H9 (cell line): ENCODE data around the gene KCTD21. TPM values are rescaled to one million over a fixed set of nuclear protein-coding genes. Genes with fewer than 3 reads are reported as not detected.

Source experiments
- DNase-seq: peaks from one replicate; pipeline ENCODE4 v3.0.0-alpha.2; 2017
- H2AFZ ChIP-seq: one replicate; pipeline ENCODE4 v1.6.1; 2013; ENCODE audit warnings: mild to moderate bottlenecking, low read length, control low read depth, moderate library complexity
- H2AK5ac ChIP-seq: 2 replicates; pipeline ENCODE4 v1.6.1; 2013; ENCODE audit warnings: low read length, control low read depth, mixed read lengths; ENCODE audit not compliant: insufficient read length
- H2BK120ac ChIP-seq: one replicate; pipeline ENCODE4 v1.6.1; 2013; ENCODE audit warnings: low read depth, mild to moderate bottlenecking, low read length, control low read depth, inconsistent platforms; ENCODE audit not compliant: poor library complexity, severe bottlenecking
- H2BK12ac ChIP-seq: 2 replicates; pipeline ENCODE4 v1.6.1; 2013; ENCODE audit warnings: low read length, control low read depth, mixed read lengths, low read depth; ENCODE audit not compliant: insufficient read length
- H2BK15ac ChIP-seq: 2 replicates; pipeline ENCODE4 v1.6.1; 2013; ENCODE audit warnings: low read depth, low read length, control low read depth
- H2BK20ac ChIP-seq: one replicate; pipeline ENCODE4 v1.6.1; 2013; ENCODE audit warnings: low read depth, mild to moderate bottlenecking, low read length, control low read depth, inconsistent platforms; ENCODE audit not compliant: poor library complexity, severe bottlenecking
- H2BK5ac ChIP-seq: 2 replicates; pipeline ENCODE4 v1.6.1; 2013; ENCODE audit warnings: low read length, control low read depth, mixed read lengths; ENCODE audit not compliant: insufficient read length
- H3K14ac ChIP-seq: 2 replicates; pipeline ENCODE4 v1.6.1; 2013; ENCODE audit warnings: low read length, control low read depth; ENCODE audit not compliant: insufficient read depth
- H3K18ac ChIP-seq: 2 replicates; pipeline ENCODE4 v1.6.1; 2013; ENCODE audit warnings: low read depth, mild to moderate bottlenecking, mixed read lengths, low read length, control low read depth; ENCODE audit not compliant: insufficient read length
- H3K23ac ChIP-seq: 2 replicates; pipeline ENCODE4 v1.6.1; 2013; ENCODE audit warnings: low read length, control low read depth, mixed read lengths, low read depth; ENCODE audit not compliant: insufficient read length
- H3K23me2 ChIP-seq: 2 replicates; pipeline ENCODE4 v1.6.1; 2013; ENCODE audit warnings: low read depth, mild to moderate bottlenecking, mixed read lengths, low read length, control low read depth; ENCODE audit not compliant: insufficient read length, poor library complexity, severe bottlenecking
- H3K27ac ChIP-seq: 2 replicates; pipeline ENCODE4 v1.5.1; 2013; ENCODE audit warnings: low read length, control low read depth, mixed read lengths, low read depth; ENCODE audit not compliant: insufficient read length
- H3K27me3 ChIP-seq: 2 replicates; pipeline ENCODE4 v1.6.1; 2013; ENCODE audit warnings: low read length, control low read depth, inconsistent platforms; ENCODE audit not compliant: insufficient read depth
- H3K4ac ChIP-seq: 2 replicates; pipeline ENCODE4 v1.6.1; 2013; ENCODE audit warnings: low read depth, mild to moderate bottlenecking, control low read depth, inconsistent platforms, low read length, moderate library complexity
- H3K4me1 ChIP-seq: 2 replicates; pipeline ENCODE4 v1.6.1; 2013; ENCODE audit warnings: low read length, control low read depth, inconsistent platforms; ENCODE audit not compliant: insufficient read depth
- H3K4me2 ChIP-seq: 2 replicates; pipeline ENCODE4 v1.6.1; 2013; ENCODE audit warnings: low read length, control low read depth, mixed read lengths; ENCODE audit not compliant: insufficient read length, insufficient read depth
- H3K56ac ChIP-seq: 2 replicates; pipeline ENCODE4 v1.6.1; 2013; ENCODE audit warnings: low read depth, mild to moderate bottlenecking, mixed read lengths, low read length, control low read depth; ENCODE audit not compliant: insufficient read length
- H3K79me1 ChIP-seq: 2 replicates; pipeline ENCODE4 v1.6.1; 2013; ENCODE audit warnings: low read depth, mild to moderate bottlenecking, moderate library complexity, low read length, control low read depth, inconsistent platforms; ENCODE audit not compliant: insufficient read depth, poor library complexity, severe bottlenecking
- H3K79me2 ChIP-seq: 2 replicates; pipeline ENCODE4 v1.6.1; 2013; ENCODE audit warnings: low read length, control low read depth, inconsistent platforms; ENCODE audit not compliant: insufficient read depth
- H3K9ac ChIP-seq: 2 replicates; pipeline ENCODE4 v1.6.1; 2013; ENCODE audit warnings: low read length, control low read depth, mixed read lengths; ENCODE audit not compliant: insufficient read length; ENCODE audit errors: extremely low read depth
- H3K9me3 ChIP-seq: one replicate; pipeline ENCODE4 v1.6.1; 2013; ENCODE audit warnings: low read depth, low read length, inconsistent platforms; ENCODE audit not compliant: control insufficient read depth
- H3T11ph ChIP-seq: one replicate; pipeline ENCODE4 v1.6.1; 2013; ENCODE audit warnings: mild to moderate bottlenecking, low read length, control low read depth, inconsistent platforms
- H4K20me1 ChIP-seq: one replicate; pipeline ENCODE4 v1.6.1; 2013; ENCODE audit not compliant: control insufficient read depth, insufficient read length, insufficient read depth
- H4K5ac ChIP-seq: 2 replicates; pipeline ENCODE4 v1.6.1; 2013; ENCODE audit warnings: low read depth, mild to moderate bottlenecking, mixed read lengths, low read length, control low read depth; ENCODE audit not compliant: insufficient read length
- H4K8ac ChIP-seq: replicated peaks from 2 replicates; pipeline ENCODE4 v1.6.1; 2013; ENCODE audit warnings: low read length, control low read depth, mixed read lengths, low read depth; ENCODE audit not compliant: insufficient read length
- H4K91ac ChIP-seq: 2 replicates; pipeline ENCODE4 v1.6.1; 2013; ENCODE audit warnings: low read depth, mild to moderate bottlenecking, moderate library complexity, mixed read lengths, low read length, control low read depth; ENCODE audit not compliant: insufficient read length
- H3K27ac Mint-ChIP-seq, 3 experiments: 2 replicates in 2 of 3; 3 replicates in 1 of 3; pipeline ENCODE4 v1.8.0; 2020 to 2021; ENCODE audit warnings: mixed read lengths in 3 of 3, mild to moderate bottlenecking in 1 of 3, moderate library complexity in 1 of 3
- H3K27me3 Mint-ChIP-seq: 2 replicates; pipeline ENCODE4 v1.8.0; 2021; ENCODE audit warnings: low read depth, mild to moderate bottlenecking, moderate library complexity, mixed read lengths
- H3K36me3 Mint-ChIP-seq, 3 experiments: 2 replicates in 2 of 3; 3 replicates in 1 of 3; pipeline ENCODE4 v1.8.0; 2020 to 2021; ENCODE audit warnings: low read depth in 3 of 3, mixed read lengths in 3 of 3; ENCODE audit not compliant: insufficient read depth in 1 of 3
- H3K4me1 Mint-ChIP-seq, 2 experiments: 2 replicates each; pipeline ENCODE4 v1.8.0; 2020; ENCODE audit warnings: mixed read lengths in 2 of 2
- H3K4me3 Mint-ChIP-seq, 2 experiments: 2 replicates in 1 of 2; 3 replicates in 1 of 2; pipeline ENCODE4 v1.8.0; 2020 to 2021; ENCODE audit warnings: mild to moderate bottlenecking in 2 of 2, mixed read lengths in 2 of 2, moderate library complexity in 1 of 2
- H3K9me3 Mint-ChIP-seq, 2 experiments: 2 replicates in 1 of 2; 3 replicates in 1 of 2; pipeline ENCODE4 v1.8.0; 2020; ENCODE audit warnings: mild to moderate bottlenecking in 2 of 2, mixed read lengths in 2 of 2, moderate library complexity in 1 of 2
- WGBS: extraction: QIAGEN DNeasy Blood & Tissue Kit; methylation state at CpG from one replicate; pipeline ENCODE4 v1.1.7; 2013; ENCODE audit warnings: missing lambda C conversion rate, low lambda C conversion rate, mixed read lengths; ENCODE audit not compliant: insufficient read length; ENCODE audit errors: extremely low coverage; 5-methylcytosine and 5-hydroxymethylcytosine counted together
- total RNA-seq: library from RNA; stranded (reverse); gene quantifications from 2 replicates; pipeline ENCODE4 v1.2.1, GENCODE V29; 2021
- TF ChIP-seq, protein P1 (sequence below): fragments of 200-600 bp; sonication (generic); conservative IDR thresholded peaks from 3 replicates; pipeline ENCODE4 v1.8.0; 2021; ENCODE audit warnings: antibody characterized with exemption, mild to moderate bottlenecking

KCTD21 gene
- total RNA-seq, 1 experiment from 2014 or later, result 4.0 TPM

- Histone ChIP-seq H3K23ac (no peak overlapping the region), H2BK12ac (no peak overlapping the region), H4K5ac (no peak overlapping the region), H3K9me3 (no peaks in the 10 kb centered on the region), H3K79me2 (peaks cover 12% of the 10 kb centered on the region; the same call in 1 of the 2 replicates), H2AFZ (no peak overlapping the region), H4K20me1 (no peaks in the 10 kb centered on the region), H2BK5ac (no peak overlapping the region), H3K56ac (no peak overlapping the region), H3K4ac (no peak overlapping the region), H4K91ac (no peak overlapping the region), H3K79me1 (no peaks in the 10 kb centered on the region), H3K4me1 (no peaks in the 10 kb centered on the region), H3K23me2 (peaks cover 4% of the 10 kb centered on the region), H3K27ac (no peak overlapping the region), H3T11ph (no peak overlapping the region), H2BK20ac (no peak overlapping the region), H3K9ac (no peak overlapping the region), H2BK120ac (no peak overlapping the region), H2AK5ac (no peak overlapping the region), H3K14ac (no peak overlapping the region), H2BK15ac (no peak overlapping the region), H3K18ac (no peak overlapping the region), H3K27me3 (no peaks in the 10 kb centered on the region), H3K4me2 (peak overlapping the region; percentile 86), H4K8ac (no peak overlapping the region)
- Mint-ChIP-seq H3K9me3 (no peaks in the 10 kb centered on the region; a peak in 1 of 5 replicates), H3K36me3 (peaks cover 31 to 62% (median 56%) of the 10 kb centered on the region in 3 experiments), H3K4me3 (peak overlapping the region; percentile 88 to 91), H3K27ac (no peak overlapping the region), H3K4me1 (peaks cover 13 to 16% of the 10 kb centered on the region in 2 experiments), H3K27me3 (no peaks in the 10 kb centered on the region)
- DNase-seq, result no peak
- TF ChIP-seq, protein P1, sequence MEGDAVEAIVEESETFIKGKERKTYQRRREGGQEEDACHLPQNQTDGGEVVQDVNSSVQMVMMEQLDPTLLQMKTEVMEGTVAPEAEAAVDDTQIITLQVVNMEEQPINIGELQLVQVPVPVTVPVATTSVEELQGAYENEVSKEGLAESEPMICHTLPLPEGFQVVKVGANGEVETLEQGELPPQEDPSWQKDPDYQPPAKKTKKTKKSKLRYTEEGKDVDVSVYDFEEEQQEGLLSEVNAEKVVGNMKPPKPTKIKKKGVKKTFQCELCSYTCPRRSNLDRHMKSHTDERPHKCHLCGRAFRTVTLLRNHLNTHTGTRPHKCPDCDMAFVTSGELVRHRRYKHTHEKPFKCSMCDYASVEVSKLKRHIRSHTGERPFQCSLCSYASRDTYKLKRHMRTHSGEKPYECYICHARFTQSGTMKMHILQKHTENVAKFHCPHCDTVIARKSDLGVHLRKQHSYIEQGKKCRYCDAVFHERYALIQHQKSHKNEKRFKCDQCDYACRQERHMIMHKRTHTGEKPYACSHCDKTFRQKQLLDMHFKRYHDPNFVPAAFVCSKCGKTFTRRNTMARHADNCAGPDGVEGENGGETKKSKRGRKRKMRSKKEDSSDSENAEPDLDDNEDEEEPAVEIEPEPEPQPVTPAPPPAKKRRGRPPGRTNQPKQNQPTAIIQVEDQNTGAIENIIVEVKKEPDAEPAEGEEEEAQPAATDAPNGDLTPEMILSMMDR, result no peak
- WGBS, result no CpG with 5 or more reads among the region's 4 CpGs
Measured at GRCh38 chr11:78138291-78138690, 50.1 kb downstream of the KCTD21 start.
